ENCODE measurements around the gene DPP9. TPM values are rescaled to one million over a fixed set of nuclear protein-coding genes. Genes with fewer than 3 reads are reported as not detected.
A peak's percentile ranks its signal among the peaks of the same experiment; 100 is the strongest.

DPP9 gene
- total and polyA plus RNA-seq, 7 donors = 27.6 to 90.6 (median 36.9) TPM

DNA sequence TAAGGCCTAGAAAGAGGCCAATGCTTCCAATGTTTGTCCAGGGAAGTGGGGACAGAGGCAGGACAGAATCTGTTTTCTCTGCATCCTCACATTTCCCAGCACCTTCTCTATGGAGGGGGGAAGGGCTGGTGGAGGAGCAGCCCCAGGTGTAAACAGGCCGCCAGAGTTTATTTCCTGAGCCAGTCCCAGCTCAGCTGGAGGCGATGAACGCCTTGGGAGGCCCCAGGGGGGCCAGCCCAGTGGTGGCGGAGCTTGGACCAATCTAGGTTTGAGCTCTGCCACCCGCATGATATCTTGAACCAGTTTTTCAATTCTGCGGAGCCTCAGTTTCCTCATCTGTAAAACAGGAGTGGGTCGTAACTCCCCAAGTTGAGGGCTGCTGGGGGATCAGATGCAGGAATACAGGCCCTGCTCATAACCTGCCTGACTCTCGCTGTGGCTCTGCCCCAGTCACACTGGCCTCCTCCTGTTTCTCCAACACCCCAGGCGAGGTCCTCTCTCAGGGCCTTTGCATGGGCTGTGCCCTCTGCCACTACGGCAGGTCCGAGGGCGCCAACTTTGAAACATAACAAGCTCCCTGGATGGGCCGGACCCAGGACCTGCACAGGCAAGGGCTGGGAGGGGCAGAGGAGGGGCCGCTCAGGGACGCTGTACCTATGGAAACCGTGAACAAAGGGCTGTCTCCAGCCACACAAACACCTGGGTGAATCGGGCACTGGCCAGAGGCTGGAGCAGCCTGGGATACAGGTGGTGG, 83.2 kb downstream of the DPP9 start:
- TF ChIP-seq, protein P1, sequence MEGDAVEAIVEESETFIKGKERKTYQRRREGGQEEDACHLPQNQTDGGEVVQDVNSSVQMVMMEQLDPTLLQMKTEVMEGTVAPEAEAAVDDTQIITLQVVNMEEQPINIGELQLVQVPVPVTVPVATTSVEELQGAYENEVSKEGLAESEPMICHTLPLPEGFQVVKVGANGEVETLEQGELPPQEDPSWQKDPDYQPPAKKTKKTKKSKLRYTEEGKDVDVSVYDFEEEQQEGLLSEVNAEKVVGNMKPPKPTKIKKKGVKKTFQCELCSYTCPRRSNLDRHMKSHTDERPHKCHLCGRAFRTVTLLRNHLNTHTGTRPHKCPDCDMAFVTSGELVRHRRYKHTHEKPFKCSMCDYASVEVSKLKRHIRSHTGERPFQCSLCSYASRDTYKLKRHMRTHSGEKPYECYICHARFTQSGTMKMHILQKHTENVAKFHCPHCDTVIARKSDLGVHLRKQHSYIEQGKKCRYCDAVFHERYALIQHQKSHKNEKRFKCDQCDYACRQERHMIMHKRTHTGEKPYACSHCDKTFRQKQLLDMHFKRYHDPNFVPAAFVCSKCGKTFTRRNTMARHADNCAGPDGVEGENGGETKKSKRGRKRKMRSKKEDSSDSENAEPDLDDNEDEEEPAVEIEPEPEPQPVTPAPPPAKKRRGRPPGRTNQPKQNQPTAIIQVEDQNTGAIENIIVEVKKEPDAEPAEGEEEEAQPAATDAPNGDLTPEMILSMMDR (IDR thresholded peaks at IDR 0.05) = no peak
- TF ChIP-seq EP300 (IDR thresholded peaks at IDR 0.05) (no peak), POLR2A (IDR thresholded peaks at IDR 0.05) (no peak), POLR2AphosphoS5 (IDR thresholded peaks at IDR 0.05) (no peak)
- Histone ChIP-seq H3K27me3 (no peaks in the 10 kb centered on the region), H3K4me3 (peak overlapping the region; percentile 91 to 99 (median 94)), H3K4me1 (peaks cover 0 to 55% (median 36%) of the 10 kb centered on the region in 4 donors), H3K9me3 (no peaks in the 10 kb centered on the region), H3K36me3 (no peaks in the 10 kb centered on the region), H3K27ac (peak overlapping the region; percentile 69 to 97 (median 95))
- intact Hi-C loops (cut with DNase I) = loop anchor here (10.0 kb wide), 1 partner anchor 676 kb away; no protein-coding TSS in a partner anchor
- 27 to 63% methylated on average over 17 of the region's 17 CpGs for WGBS, 2 donors
- DNase-seq = no peak

DNA sequence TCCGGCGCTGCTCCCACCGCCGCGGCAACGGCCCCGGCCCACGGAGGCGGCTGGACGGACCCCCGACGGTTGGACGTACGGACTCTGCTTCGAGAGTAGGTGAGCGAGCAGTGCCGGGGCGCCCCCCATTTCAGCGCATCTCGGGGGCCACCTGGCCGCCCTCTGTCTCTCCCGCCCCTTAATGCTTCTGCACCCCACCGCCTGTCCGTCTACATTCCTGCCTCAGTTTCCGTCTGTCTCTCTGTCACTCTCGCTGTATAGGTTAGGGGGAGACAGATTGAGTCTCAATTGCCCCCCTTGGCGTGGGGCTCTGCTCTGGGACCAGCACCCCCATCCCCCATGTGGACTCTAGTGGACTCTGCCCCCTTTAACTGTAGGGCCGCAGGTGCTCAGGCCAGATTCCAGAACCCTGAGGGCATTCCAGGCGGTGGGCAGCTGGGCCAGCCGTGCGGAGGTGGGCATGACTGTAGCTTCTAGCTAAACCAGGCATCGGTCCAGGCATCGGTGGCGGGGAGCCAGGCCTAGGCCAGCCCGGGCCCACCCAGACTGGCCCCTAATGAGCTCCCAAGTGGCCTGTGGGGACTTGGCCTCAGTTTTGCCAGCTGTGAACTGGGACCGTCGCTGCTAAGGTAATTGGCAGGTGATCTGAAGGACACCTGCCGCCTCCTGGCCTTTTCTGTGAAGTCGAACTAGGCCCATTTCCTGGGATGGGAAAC, 84.0 kb downstream of the DPP9 start:
- no peaks in the 10 kb centered on the region for H3K27me3 ChIP-seq
- H3K9me3 ChIP-seq = no peaks in the 10 kb centered on the region
- H3K4me1 ChIP-seq = peaks cover 0 to 58% (median 41%) of the 10 kb centered on the region in 4 donors
- TF ChIP-seq, protein P1 (IDR thresholded peaks at IDR 0.05) = no peak
- no peak for TF ChIP-seq EP300 (IDR thresholded peaks at IDR 0.05)
- TF ChIP-seq POLR2A (IDR thresholded peaks at IDR 0.05) = peak in 1 of 2 donors; percentile 56
- TF ChIP-seq POLR2AphosphoS5 (IDR thresholded peaks at IDR 0.05) = peak; percentile 57 to 88 (median 72)
- DNase-seq = peak; percentile 82
- no peaks in the 10 kb centered on the region for H3K36me3 ChIP-seq
- peak overlapping the region; percentile 91 to 99 (median 94) for H3K4me3 ChIP-seq
- peak overlapping the region; percentile 69 to 97 (median 95) for H3K27ac ChIP-seq
- 3 to 6% methylated on average over 39 of the region's 39 CpGs for WGBS, 2 donors
- intact Hi-C loops (cut with DNase I) = loop anchor here (5.0 to 10.0 kb wide), 6 partner anchors 62 to 675 kb away; partner anchors contain the start of genes CHAF1A, DPP9, PLIN4 and SEMA6B

DNA sequence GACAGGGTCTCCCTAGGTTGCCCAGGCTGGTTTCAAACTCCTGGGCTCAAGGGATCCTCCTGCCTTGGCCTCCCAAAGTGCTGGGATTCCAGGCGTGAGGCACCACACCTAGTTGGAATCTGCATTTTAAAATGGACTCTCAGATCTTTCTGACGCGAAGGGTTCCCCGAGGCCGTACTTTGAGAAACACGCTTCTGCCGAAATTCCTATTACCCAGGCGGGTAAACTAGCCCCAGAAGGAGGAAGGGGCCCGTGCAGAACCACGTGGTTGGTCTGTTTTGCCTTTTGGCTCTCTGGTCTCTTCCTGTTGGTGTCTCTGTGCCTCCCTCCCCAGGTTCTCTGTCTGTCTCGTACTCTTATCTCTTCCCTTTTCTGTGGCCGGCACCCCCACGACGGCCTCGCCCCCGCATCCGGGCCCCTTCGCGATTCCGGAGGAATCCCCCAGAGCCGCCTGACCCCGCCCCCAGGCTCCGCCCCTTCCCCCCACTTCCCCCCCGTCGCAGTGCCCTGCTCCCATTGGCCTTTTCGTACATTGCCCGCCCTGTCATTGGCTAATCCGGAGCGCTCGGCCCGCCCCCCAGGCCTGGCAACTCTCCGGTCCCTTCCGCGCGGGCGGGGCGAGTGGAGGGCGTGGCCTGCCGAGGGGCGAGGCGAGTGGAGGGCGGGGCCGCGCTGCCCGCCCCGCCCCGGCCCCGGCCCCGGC, 84.7 kb downstream of the DPP9 start, which contains the start of gene TNFAIP8L1:
TSS of gene TNFAIP8L1 (plus strand) at position 689 of the 703 bp plus-strand sequence. CDS start 12,354 bp downstream, outside the sequence.
- 1 to 2% methylated on average over 49 of the region's 49 CpGs for WGBS, 2 donors
- H3K27ac ChIP-seq = peak within 1 kb of the TSS; percentile 69 to 97 (median 95)
- H3K36me3 ChIP-seq = no peaks in the 10 kb centered on the region
- TF ChIP-seq POLR2AphosphoS5 (IDR thresholded peaks at IDR 0.05) (peak in 1 of 4 donors; percentile 27), POLR2A (IDR thresholded peaks at IDR 0.05) (no peak)
- intact Hi-C loops (cut with DNase I) = loop anchor here (5.0 kb wide), 5 partner anchors 62 to 237 kb away; partner anchors contain the start of genes CHAF1A, DPP9, PLIN4 and SEMA6B
- no peaks in the 10 kb centered on the region for H3K27me3 ChIP-seq
- DNase-seq = peak; percentile 98
- H3K9me3 ChIP-seq = no peaks in the 10 kb centered on the region
- H3K4me1 ChIP-seq = peaks cover 0 to 56% (median 43%) of the 10 kb centered on the region in 4 donors
- H3K4me3 ChIP-seq = peak within 1 kb of the TSS; percentile 91 to 99 (median 94)

DNA sequence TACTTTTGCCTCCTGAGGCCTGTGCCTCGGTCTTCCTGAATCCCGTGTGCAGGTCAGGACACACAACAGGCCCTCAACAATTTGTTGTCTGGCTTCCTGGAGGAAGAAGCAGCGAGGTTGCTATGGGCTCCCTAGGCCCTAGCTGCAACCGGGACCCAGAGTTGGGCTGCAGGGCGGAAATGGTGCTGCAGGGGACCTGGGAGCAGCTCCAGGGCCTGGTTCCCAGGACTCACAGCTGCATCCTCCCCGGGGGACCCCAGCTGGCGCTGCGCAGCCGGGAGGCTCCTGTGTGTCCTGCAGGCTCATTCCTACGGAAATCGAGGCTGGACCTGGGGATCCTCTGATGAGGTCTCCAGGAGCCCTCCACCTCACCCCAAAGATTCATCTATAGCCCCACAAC, 85.3 kb downstream of the DPP9 start:
- H3K9me3 ChIP-seq = no peaks in the 10 kb centered on the region
- WGBS, 2 donors = 84 to 90% methylated on average over 11 of the region's 11 CpGs
- H3K27ac ChIP-seq = peak overlapping the region; percentile 59 to 97 (median 95)
- intact Hi-C loops (cut with DNase I) = loop anchor here (5.0 kb wide), 5 partner anchors 61 to 236 kb away; partner anchors contain the start of genes CHAF1A, DPP9, PLIN4 and SEMA6B
- H3K4me3 ChIP-seq = peak overlapping the region in 1 of 4 donors; percentile 93
- DNase-seq = no peak
- TF ChIP-seq, protein P1 (IDR thresholded peaks at IDR 0.05) = no peak
- TF ChIP-seq POLR2AphosphoS5 (IDR thresholded peaks at IDR 0.05) = no peak
- TF ChIP-seq EP300 (IDR thresholded peaks at IDR 0.05) = no peak
- no peak for TF ChIP-seq POLR2A (IDR thresholded peaks at IDR 0.05)
- H3K4me1 ChIP-seq = peaks cover 0 to 56% (median 43%) of the 10 kb centered on the region in 4 donors
- H3K27me3 ChIP-seq = no peaks in the 10 kb centered on the region
- no peaks in the 10 kb centered on the region for H3K36me3 ChIP-seq
